Left forelimb (tissue), 1 donor: ENCODE measurements around the gene OR8B8.
"Not testable (repeated sequence)": the region's sequence is repeated elsewhere in the genome, so short reads cannot be mapped to it uniquely, and the experiment has no call there.

Experiments
- DNase-seq: peaks from one replicate; pipeline ENCODE4 v3.0.0-alpha.2; 2018; ENCODE audit warnings: low spot score

The OR8B8 gene, protein sequence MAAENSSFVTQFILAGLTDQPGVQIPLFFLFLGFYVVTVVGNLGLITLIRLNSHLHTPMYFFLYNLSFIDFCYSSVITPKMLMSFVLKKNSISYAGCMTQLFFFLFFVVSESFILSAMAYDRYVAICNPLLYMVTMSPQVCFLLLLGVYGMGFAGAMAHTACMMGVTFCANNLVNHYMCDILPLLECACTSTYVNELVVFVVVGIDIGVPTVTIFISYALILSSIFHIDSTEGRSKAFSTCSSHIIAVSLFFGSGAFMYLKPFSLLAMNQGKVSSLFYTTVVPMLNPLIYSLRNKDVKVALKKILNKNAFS

GRCh38 chr11:124445646-124446150, at the start of gene OR8B8:
Gene OR8B8, minus strand, starts transcription at chr11:124445696. Its CDS starts 4,611 bp downstream, at chr11:124441085.
- no peak for DNase-seq

DNA sequence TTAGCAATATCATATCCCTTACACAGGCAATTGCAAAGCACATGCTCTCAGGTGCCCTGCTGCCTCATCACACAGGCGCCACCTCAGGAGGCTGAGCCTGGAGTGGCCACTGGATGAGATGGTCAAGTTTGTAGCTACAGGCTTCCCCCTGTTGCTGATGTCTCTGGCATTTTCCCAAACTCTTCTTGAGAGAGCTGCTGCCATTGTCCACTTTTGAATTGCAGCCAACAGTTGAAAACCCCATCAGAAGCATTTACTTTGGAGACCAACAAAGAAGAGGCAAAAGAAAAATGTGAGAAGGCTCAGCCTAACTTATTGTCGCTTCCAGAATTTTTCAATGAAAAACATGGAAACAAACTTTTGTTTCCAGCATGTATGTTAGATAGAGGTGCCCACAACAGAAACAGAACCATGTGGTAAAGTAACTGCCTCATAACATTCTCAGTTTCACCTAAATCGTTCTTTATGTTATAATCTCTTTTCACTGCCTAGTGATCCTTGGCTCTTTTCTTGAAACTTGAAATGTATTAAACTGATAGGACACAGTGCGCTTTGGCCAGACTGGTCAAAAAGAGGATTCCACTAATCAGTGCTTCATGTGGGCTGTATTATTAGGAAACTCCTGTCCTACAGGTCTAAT, 47.6 kb upstream of the OR8B8 start:
- DNase-seq, result no peak

DNA sequence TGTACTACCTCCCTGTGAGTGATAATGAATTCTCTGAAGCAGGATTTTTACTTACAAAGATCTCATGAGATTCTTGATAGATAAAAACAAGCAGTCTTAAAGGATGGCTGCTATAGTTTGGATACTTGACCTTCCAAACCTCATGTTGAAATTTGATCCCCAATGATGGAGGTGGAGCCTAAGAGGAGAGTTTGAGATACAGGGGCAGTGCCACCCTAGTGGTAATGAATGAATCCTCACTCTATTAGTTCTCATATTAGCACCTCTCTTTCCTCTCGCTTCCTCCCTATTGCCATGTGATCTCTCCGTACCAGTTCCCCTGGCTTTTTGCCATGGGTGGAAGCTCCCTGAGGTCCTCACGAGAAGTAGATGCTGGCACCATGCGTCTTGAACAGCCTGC, 37.9 kb upstream of the OR8B8 start:
- no peak for DNase-seq

GRCh38 chr11:124482362-124483147, 37.1 kb upstream of the OR8B8 start:
- no peak for DNase-seq

DNA sequence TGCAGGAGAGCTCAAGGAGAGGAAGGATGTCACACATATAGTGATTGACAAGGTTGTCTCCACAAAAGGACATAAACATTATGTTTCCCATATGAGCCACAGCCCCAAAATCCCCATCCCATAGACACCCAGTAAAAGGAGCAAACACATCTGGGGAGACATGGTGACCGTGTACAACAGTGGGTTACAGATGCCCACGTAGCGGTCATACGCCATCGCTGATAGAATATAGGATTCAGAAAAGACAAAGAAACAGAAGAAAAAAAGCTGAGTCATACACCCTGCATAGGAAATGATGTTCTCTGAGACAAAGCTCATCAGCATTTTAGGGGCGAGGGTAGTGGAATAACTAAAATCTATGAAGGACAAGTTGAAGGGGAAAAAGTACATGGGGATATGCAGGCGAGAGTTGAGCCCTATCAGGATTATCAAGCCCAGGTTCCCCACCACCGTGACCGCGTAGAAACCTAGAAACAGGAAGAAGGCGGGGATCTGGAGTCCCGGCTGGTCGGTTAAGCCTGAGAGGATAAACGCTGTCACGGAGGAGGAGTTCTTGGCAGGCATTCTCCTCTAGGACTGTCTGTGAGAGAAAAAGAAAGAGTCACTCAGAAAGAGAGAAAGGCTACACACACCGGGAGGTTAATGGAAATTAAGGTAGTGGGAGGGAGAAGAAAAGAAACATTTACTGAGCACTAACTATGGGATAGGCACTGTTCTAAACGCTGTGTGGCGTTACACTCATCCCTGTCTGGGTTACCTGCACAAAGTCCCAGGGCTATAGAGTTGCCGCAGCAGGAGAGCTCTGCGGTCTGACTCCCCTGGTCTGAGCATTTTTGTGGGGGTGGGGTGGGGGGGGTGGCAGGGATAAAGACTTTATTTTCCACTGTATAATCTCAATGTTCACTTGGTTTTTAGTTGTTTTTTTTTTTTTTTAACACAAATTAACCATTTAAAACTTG, 36.1 kb upstream of the OR8B8 start:
- no peak for DNase-seq

DNA sequence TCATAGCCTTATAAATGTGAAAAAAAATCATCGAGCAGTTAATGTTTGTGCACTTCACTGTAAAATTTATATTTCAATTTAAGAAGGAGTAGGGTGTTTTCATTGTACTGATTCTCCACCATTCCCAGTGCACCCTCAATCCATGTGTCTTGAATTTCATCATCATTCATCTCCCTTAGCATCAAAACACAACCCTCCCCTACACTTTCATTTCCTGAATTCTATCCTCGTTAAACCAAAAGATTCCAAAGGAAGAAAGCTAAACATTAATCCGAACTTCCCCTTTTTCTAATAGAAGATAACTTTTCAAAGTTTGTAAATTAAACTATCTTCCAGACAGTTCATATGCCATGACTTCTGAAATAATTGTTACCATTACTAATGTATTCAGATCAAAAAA, 34.1 kb upstream of the OR8B8 start:
- DNase-seq, result no peak

- DNase-seq, result no peak
Measured at GRCh38 chr11:124475265-124475664, 29.8 kb upstream of the OR8B8 start.

DNA sequence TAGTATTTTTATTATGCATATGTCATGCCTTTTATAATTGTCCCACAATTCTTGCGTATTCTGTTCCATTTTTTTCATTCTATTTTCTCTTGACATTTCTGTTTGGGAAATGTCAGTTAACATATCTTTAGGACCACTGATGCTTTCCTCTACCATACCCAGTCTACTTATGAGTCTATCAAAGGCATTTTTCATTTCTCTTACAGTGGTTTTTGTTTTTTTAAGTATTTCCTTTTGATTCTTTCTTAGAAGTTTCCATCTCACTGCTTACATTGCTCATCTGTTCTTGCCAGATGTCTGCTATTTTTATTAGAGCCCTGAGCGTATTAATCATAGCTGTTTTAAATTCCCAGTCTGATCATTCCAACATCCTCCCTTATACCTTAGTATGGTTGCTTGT, 29.3 kb upstream of the OR8B8 start:
- DNase-seq, result no peak

DNA sequence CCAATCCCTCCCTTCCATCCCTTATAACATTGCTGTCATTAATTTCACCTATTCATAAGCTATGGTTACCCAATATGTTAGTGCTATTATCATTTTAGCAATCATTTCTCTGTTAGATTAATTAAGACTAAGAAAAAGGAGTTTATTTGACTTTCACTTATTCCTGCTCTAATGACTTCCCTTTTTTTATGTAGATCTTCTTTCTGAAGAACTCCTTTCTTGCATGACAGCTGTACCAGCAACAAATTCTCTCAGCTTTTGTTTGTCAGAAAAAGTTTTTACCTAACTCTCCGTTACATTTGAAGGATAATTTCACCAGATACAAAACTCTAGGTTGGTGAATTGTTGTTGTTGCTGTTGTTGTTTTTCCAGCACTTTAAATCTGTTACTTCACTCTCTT, 28.6 kb upstream of the OR8B8 start:
- DNase-seq, result no peak

- DNase-seq, result no peak
Measured at GRCh38 chr11:124473476-124473875, 28.0 kb upstream of the OR8B8 start.

DNA sequence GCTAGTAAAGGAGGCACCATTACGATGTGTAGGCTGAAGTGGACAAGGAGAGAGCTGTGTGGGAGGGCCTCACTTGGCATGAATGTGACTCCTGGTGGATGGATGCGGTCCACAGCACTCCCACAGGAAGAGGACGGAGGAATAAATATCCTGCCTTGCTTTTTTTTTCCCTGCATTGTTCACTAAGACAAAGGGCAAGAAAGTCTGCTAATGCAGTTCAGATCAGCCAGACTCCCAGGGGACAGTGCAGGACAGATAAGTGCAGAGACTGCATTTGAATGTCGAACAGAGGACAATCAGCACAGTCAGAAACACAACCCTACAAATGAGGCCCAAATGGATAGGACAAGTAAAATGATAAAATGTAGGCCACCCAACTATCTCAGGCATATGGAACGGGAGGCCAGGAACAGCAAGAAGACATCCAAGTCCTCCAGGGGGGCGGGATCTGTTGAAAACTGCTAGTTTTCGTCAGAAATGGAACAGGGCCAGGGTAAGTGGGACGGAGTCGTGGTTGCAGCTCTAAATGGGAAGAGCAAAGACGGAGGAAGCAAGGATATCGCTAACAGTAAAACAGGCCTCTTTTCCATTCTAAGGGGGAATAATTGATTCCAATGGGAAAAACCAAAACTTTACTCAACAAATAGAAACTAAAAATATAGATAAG, 25.2 kb upstream of the OR8B8 start:
- no peak for DNase-seq

DNA sequence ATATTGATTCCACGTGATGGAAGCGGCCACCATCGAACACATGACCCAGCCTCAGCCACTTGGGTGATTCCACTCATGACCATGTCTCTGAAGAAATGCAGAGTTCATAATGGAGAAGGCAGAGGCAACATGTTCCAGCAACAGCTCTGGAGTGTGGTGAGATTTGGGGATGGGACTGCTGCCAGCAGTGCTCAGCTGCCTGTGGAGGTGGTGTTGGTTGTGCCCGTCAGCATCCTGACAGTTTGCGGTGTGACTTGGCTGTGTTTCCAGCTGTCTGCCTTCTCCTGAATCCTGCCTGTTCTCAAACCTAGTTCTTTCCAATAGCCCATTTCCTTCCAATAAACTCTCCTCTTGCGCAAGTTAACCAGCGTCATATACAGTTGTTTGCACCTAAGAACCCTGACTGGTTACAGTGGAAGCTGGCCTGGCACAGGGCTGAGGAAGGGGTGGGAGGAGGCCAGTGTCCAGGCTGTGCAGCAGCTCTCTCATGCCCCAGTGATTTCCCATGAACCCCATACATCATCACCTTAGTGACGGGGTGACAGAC, 22.0 kb upstream of the OR8B8 start:
- DNase-seq, result no peak

GRCh38 chr11:124465368-124465767, 19.9 kb upstream of the OR8B8 start:
- no peak for DNase-seq

DNA sequence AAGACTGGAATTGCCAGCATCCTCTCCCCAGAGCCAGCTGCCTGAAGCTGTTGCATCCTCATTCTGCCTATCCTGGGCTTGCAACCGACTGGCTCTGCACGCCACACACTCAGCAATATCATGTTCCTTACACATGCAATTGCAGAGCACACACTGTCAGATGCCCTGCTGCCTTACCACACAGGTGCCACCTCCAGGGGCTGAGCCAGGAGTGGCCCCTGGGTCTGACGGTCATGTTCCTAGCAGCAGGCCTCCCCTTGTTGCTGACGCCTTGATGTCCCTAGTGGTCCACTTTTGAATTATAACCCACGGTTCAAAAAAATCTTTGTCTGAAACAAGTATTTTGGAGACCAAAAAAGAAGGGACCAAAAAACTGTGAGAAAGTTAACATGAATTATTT, 18.5 kb upstream of the OR8B8 start:
- DNase-seq, result no peak

DNA sequence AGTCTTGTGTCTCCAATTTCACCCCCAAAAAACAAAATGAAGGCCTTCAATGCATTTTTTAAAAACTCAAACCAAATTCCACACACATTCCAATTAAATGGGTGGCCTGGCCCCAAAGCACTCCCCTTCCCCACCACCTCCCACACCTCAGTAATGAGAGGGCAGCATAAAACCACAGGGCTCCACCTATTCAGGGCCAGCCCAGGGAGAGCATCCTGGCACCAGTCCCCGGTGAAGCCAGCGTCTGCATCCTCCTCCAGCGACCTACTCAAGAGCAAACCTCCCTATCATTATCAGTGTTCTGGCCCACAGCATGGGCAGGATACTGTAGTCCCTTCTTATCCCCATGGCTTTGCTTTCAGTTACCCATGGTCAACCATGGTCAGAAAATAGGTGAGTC, 17.8 kb upstream of the OR8B8 start:
- no peak for DNase-seq

DNA sequence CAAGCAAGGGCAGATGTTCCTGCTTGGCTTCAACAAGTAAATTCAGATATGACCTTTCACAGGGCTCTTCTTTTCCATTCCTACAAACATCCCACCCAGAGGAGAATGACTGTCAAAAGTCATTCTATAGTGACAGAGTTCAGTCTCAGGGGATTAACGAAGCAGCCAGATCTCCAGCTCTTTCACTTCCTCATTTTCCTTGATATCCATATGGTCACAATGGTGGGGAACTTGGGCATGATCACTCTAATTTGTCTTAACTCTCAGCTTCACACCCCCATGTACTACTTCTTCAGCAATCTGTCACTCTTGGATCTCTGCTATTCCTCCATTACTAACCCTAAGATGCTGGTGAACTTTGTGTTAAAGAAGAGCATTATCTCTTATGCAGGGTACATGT, 15.0 kb upstream of the OR8B8 start:
- no peak for DNase-seq

GRCh38 chr11:124459379-124459778, 13.9 kb upstream of the OR8B8 start:
- not testable (repeated sequence) for DNase-seq

DNA sequence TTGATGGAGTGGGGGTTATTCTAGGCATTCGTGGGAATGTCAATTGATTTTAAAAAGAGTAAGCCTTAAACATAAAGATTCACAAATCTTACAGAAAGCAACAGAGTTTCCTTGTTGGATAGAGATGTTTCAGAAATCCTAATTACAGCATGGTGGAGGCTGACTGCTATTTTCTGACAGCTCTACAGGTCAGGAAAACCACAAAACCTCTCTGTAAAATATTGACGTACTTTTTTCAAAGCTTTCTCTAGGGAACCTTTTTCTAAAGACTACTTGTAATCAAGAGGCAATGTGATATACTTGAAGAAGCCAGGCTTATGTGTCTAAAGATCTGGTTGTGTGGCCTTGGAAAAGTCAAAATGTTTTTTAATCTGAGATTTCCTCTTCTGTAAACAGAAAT, 9.1 kb upstream of the OR8B8 start:
- no peak for DNase-seq

DNA sequence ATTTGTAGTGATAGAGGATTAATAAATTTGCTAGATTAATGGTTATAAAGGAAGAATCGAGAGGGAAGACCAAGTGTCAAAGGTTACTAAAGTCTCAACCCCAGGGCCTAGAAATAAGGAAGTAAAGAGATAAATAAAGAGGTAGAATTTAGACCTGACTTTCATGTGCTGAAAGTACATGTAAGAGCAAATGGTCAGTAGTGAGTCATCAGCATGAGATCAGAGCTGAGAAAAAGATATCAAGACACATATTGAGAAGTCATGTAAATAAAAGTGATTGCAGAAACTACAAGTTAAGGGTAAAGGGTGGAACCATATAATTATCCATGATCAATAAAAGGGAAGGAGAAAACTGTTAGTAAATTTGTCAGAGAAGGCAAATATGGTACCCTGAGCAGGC, 1.4 kb upstream of the OR8B8 start:
- no peak for DNase-seq

GRCh38 chr11:124442847-124443246, 2.6 kb downstream of the OR8B8 start:
- DNase-seq, result no peak

DNA sequence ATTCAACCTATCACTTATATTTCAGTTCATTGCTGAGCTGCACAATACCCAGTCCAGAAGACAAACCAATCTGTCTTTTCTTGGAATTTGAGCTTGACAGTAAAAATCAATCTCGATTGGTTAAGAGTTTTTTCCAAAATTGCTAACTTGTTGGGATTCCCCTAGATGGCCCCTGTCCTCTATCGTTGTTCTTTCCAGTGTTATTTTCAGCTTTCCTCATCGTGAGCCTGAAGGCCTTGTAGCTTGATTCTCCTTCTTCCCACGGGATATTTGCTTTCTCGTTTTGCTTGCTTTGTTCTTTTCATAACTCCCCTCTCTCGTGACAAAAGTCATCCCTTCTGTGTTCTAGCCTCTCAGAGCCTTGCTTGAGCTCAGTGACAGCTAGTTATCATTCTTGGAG, 3.1 kb downstream of the OR8B8 start:
- DNase-seq, result no peak
